ENCODE measurements around the gene SLIT1.
A peak's percentile ranks its signal among the peaks of the same experiment; 100 is the strongest.

Gene SLIT1

GRCh38 chr10:97168645-97169044 is 17.1 kb downstream of the SLIT1 start:
- H3K4me3 Mint-ChIP-seq: no peak overlapping the region
- ATAC-seq (no peak), DNase-seq (no peak)
- H3K27ac Mint-ChIP-seq: no peak overlapping the region
- H3K4me1 Mint-ChIP-seq: no peaks in the 10 kb centered on the region
- H3K9me3 Mint-ChIP-seq: no peaks in the 10 kb centered on the region
- peaks cover 34% of the 10 kb centered on the region for H3K27me3 Mint-ChIP-seq

GRCh38 chr10:97165499-97165898 is 20.3 kb downstream of the SLIT1 start:
- DNase-seq (no peak), ATAC-seq (no peak)
- Mint-ChIP-seq H3K4me1 (no peaks in the 10 kb centered on the region), H3K27ac (peak overlapping the region in 1 of 2 donors; percentile 9), H3K27me3 (peaks cover 19% of the 10 kb centered on the region), H3K4me3 (no peak overlapping the region), H3K9me3 (no peaks in the 10 kb centered on the region)

GRCh38 chr10:97163781-97164501 is 21.8 kb downstream of the SLIT1 start:
- H3K27me3 Mint-ChIP-seq: peaks cover 3% of the 10 kb centered on the region
- DNase-seq (no peak), ATAC-seq (peak; percentile 53)
- H3K4me3 Mint-ChIP-seq: no peak overlapping the region
- no peaks in the 10 kb centered on the region for H3K4me1 Mint-ChIP-seq
- H3K9me3 Mint-ChIP-seq: no peaks in the 10 kb centered on the region
- H3K27ac Mint-ChIP-seq: peak overlapping the region in 1 of 2 donors; percentile 80

- no peaks in the 10 kb centered on the region for H3K9me3 Mint-ChIP-seq
- ATAC-seq (no peak), DNase-seq (no peak)
- no peaks in the 10 kb centered on the region for H3K27me3 Mint-ChIP-seq
- no peak overlapping the region for H3K4me3 Mint-ChIP-seq
- H3K27ac Mint-ChIP-seq: no peak overlapping the region
- H3K4me1 Mint-ChIP-seq: no peaks in the 10 kb centered on the region
Measured at GRCh38 chr10:97163181-97163580, 22.6 kb downstream of the SLIT1 start.

GRCh38 chr10:97159646-97160305 is 26.0 kb downstream of the SLIT1 start:
- ATAC-seq: no peak
- no peak for DNase-seq
- Mint-ChIP-seq H3K27ac (no peak overlapping the region), H3K4me1 (no peaks in the 10 kb centered on the region), H3K27me3 (no peaks in the 10 kb centered on the region), H3K4me3 (no peak overlapping the region), H3K9me3 (no peaks in the 10 kb centered on the region)

GRCh38 chr10:97157578-97158095 is 28.1 kb downstream of the SLIT1 start:
- Mint-ChIP-seq H3K9me3 (no peaks in the 10 kb centered on the region), H3K4me3 (no peak overlapping the region), H3K27me3 (no peaks in the 10 kb centered on the region), H3K4me1 (no peaks in the 10 kb centered on the region), H3K27ac (no peak overlapping the region)
- DNase-seq (no peak), ATAC-seq (no peak)

GRCh38 chr10:97154781-97155180 is 31.0 kb downstream of the SLIT1 start:
- DNase-seq (no peak), ATAC-seq (no peak)
- no peaks in the 10 kb centered on the region for H3K4me1 Mint-ChIP-seq
- H3K4me3 Mint-ChIP-seq: no peak overlapping the region
- no peaks in the 10 kb centered on the region for H3K27me3 Mint-ChIP-seq
- no peaks in the 10 kb centered on the region for H3K9me3 Mint-ChIP-seq
- H3K27ac Mint-ChIP-seq: no peak overlapping the region

- Mint-ChIP-seq H3K9me3 (no peaks in the 10 kb centered on the region), H3K4me3 (no peak overlapping the region), H3K4me1 (no peaks in the 10 kb centered on the region), H3K27me3 (no peaks in the 10 kb centered on the region), H3K27ac (no peak overlapping the region)
- ATAC-seq: no peak
- no peak for DNase-seq
Measured at GRCh38 chr10:97154162-97154561, 31.6 kb downstream of the SLIT1 start.

GRCh38 chr10:97153270-97153850 is 32.4 kb downstream of the SLIT1 start:
- Mint-ChIP-seq H3K27ac (no peak overlapping the region), H3K4me3 (no peak overlapping the region), H3K27me3 (no peaks in the 10 kb centered on the region), H3K9me3 (no peaks in the 10 kb centered on the region), H3K4me1 (no peaks in the 10 kb centered on the region)
- no peak for DNase-seq
- no peak for ATAC-seq

- ATAC-seq (peak; percentile 28), DNase-seq (no peak)
- no peak overlapping the region for H3K27ac Mint-ChIP-seq
- H3K27me3 Mint-ChIP-seq: no peaks in the 10 kb centered on the region
- no peak overlapping the region for H3K4me3 Mint-ChIP-seq
- H3K4me1 Mint-ChIP-seq: no peaks in the 10 kb centered on the region
- no peaks in the 10 kb centered on the region for H3K9me3 Mint-ChIP-seq
Measured at GRCh38 chr10:97151307-97151914, 34.3 kb downstream of the SLIT1 start.

- no peak overlapping the region for H3K27ac Mint-ChIP-seq
- no peaks in the 10 kb centered on the region for H3K4me1 Mint-ChIP-seq
- no peak for ATAC-seq
Measured at GRCh38 chr10:97150616-97151015, 35.1 kb downstream of the SLIT1 start.

GRCh38 chr10:97150013-97150595 is 35.7 kb downstream of the SLIT1 start:
- ATAC-seq (no peak), DNase-seq (no peak)
- no peaks in the 10 kb centered on the region for H3K4me1 Mint-ChIP-seq
- H3K9me3 Mint-ChIP-seq: no peaks in the 10 kb centered on the region
- H3K27ac Mint-ChIP-seq: no peak overlapping the region
- H3K27me3 Mint-ChIP-seq: no peaks in the 10 kb centered on the region
- no peak overlapping the region for H3K4me3 Mint-ChIP-seq

More at GRCh38 chr10:97150616-97151015, 35.1 kb downstream of the SLIT1 start:
- DNase-seq: no peak
- no peaks in the 10 kb centered on the region for H3K27me3 Mint-ChIP-seq
- H3K9me3 Mint-ChIP-seq: no peaks in the 10 kb centered on the region
- no peak overlapping the region for H3K4me3 Mint-ChIP-seq

GRCh38 chr10:97149079-97149531 is 36.7 kb downstream of the SLIT1 start:
- no peak overlapping the region for H3K27ac Mint-ChIP-seq
- H3K9me3 Mint-ChIP-seq: no peaks in the 10 kb centered on the region
- H3K27me3 Mint-ChIP-seq: no peaks in the 10 kb centered on the region
- no peak for DNase-seq
- ATAC-seq: no peak
- H3K4me3 Mint-ChIP-seq: no peak overlapping the region
- no peaks in the 10 kb centered on the region for H3K4me1 Mint-ChIP-seq

- DNase-seq (no peak), ATAC-seq (no peak)
- Mint-ChIP-seq H3K27me3 (peaks cover 30% of the 10 kb centered on the region), H3K4me3 (no peak overlapping the region), H3K4me1 (peaks cover 5% of the 10 kb centered on the region), H3K9me3 (no peaks in the 10 kb centered on the region), H3K27ac (no peak overlapping the region)
Measured at GRCh38 chr10:97144297-97144696, 41.5 kb downstream of the SLIT1 start.

- Mint-ChIP-seq H3K27ac (no peak overlapping the region), H3K4me1 (peaks cover 5% of the 10 kb centered on the region), H3K9me3 (no peaks in the 10 kb centered on the region), H3K4me3 (no peak overlapping the region), H3K27me3 (peaks cover 30% of the 10 kb centered on the region)
- no peak for ATAC-seq
- no peak for DNase-seq
Measured at GRCh38 chr10:97142834-97143233, 42.9 kb downstream of the SLIT1 start.

Data from stimulated activated naive CD8-positive, alpha-beta T cell treated with anti-CD3 and anti-CD28 coated beads, Interleukin-15, amount 100 ng/mL, for 72 hours (primary cell).